ENCODE data around the gene MIPOL1. TPM values are rescaled to one million over a fixed set of nuclear protein-coding genes. Genes with fewer than 3 reads are reported as not detected.
A peak's percentile ranks its signal among the peaks of the same experiment; 100 is the strongest.
"Not testable (repeated sequence)": the region's sequence is repeated elsewhere in the genome, so short reads cannot be mapped to it uniquely, and the experiment has no call there.

Gene MIPOL1
- total RNA-seq, 1 donor from 2014 or later = 18.4 TPM

GRCh38 chr14:37185670-37186069, 12.1 kb upstream of the MIPOL1 start:
- H3K4me1 ChIP-seq = no peaks in the 10 kb centered on the region
- H3K27me3 Mint-ChIP-seq (ENCODE audit: insufficient read depth, low read depth) = peaks cover 4% of the 10 kb centered on the region
- no peaks in the 10 kb centered on the region for H3K27me3 ChIP-seq
- H3K4me3 ChIP-seq = no peak overlapping the region
- no peaks in the 10 kb centered on the region for H4K20me1 ChIP-seq (ENCODE audit: low read depth)
- H2AFZ ChIP-seq (replicated peaks) = no peak overlapping the region
- no peak overlapping the region for H3K27ac Mint-ChIP-seq
- no peaks in the 10 kb centered on the region for H3F3A ChIP-seq (ENCODE audit: low read depth)
- no peaks in the 10 kb centered on the region for H3K36me3 ChIP-seq
- H3K4me2 ChIP-seq = no peak overlapping the region
- no peak overlapping the region for H3K4me3 Mint-ChIP-seq
- H3K36me3 Mint-ChIP-seq = peaks cover 2% of the 10 kb centered on the region
- no peak for DNase-seq (ENCODE audit: low spot score)
- no peaks in the 10 kb centered on the region for H3K4me1 Mint-ChIP-seq
- peaks cover 2% of the 10 kb centered on the region for H3K9me3 Mint-ChIP-seq
- TF ChIP-seq EZH2phosphoT487 (IDR thresholded peaks at IDR 0.05) (no peak), CTCF (IDR thresholded peaks at IDR 0.05) (no peak), EZH2 (IDR thresholded peaks at IDR 0.05) (no peak)
- no peak overlapping the region for H3K27ac ChIP-seq
- no peak overlapping the region for H3K9ac ChIP-seq
- no peaks in the 10 kb centered on the region for H3K9me3 ChIP-seq (ENCODE audit: low read depth)
- H3K79me2 ChIP-seq (ENCODE audit: low read depth) = no peaks in the 10 kb centered on the region

- no peaks in the 10 kb centered on the region for H3K4me1 ChIP-seq
- H3K27me3 ChIP-seq = no peaks in the 10 kb centered on the region
- no peak overlapping the region for H3K9ac ChIP-seq
- H3K4me1 Mint-ChIP-seq = no peaks in the 10 kb centered on the region
- TF ChIP-seq EZH2phosphoT487 (IDR thresholded peaks at IDR 0.05) (no peak), EZH2 (IDR thresholded peaks at IDR 0.05) (no peak), CTCF (IDR thresholded peaks at IDR 0.05) (no peak)
- no peaks in the 10 kb centered on the region for H3K36me3 ChIP-seq
- H3K4me3 ChIP-seq = no peak overlapping the region
- H3K27ac Mint-ChIP-seq = no peak overlapping the region
- peaks cover 2% of the 10 kb centered on the region for H3K36me3 Mint-ChIP-seq
- H3K9me3 ChIP-seq (ENCODE audit: low read depth) = no peaks in the 10 kb centered on the region
- no peak overlapping the region for H3K4me2 ChIP-seq
- no peak for DNase-seq (ENCODE audit: low spot score)
- peaks cover 6% of the 10 kb centered on the region for H3K27me3 Mint-ChIP-seq (ENCODE audit: insufficient read depth, low read depth)
- no peaks in the 10 kb centered on the region for H3F3A ChIP-seq (ENCODE audit: low read depth)
- no peaks in the 10 kb centered on the region for H4K20me1 ChIP-seq (ENCODE audit: low read depth)
- peaks cover 4% of the 10 kb centered on the region for H3K9me3 Mint-ChIP-seq
- no peak overlapping the region for H3K4me3 Mint-ChIP-seq
- H2AFZ ChIP-seq (replicated peaks) = no peak overlapping the region
- no peak overlapping the region for H3K27ac ChIP-seq
- H3K79me2 ChIP-seq (ENCODE audit: low read depth) = no peaks in the 10 kb centered on the region
These were observed 10.9 kb upstream of the MIPOL1 start for GRCh38 chr14:37186865-37187264.

GRCh38 chr14:37187294-37187693, 10.4 kb upstream of the MIPOL1 start:
- Histone ChIP-seq H4K20me1 (ENCODE audit: low read depth) (no peaks in the 10 kb centered on the region), H3K4me1 (no peaks in the 10 kb centered on the region), H3K9me3 (ENCODE audit: low read depth) (no peaks in the 10 kb centered on the region), H3F3A (ENCODE audit: low read depth) (no peaks in the 10 kb centered on the region), H3K9ac (no peak overlapping the region), H3K27ac (no peak overlapping the region), H3K4me2 (no peak overlapping the region), H3K79me2 (ENCODE audit: low read depth) (no peaks in the 10 kb centered on the region), H3K36me3 (no peaks in the 10 kb centered on the region), H2AFZ (replicated peaks) (no peak overlapping the region), H3K4me3 (no peak overlapping the region), H3K27me3 (no peaks in the 10 kb centered on the region)
- Mint-ChIP-seq H3K4me1 (no peaks in the 10 kb centered on the region), H3K27ac (no peak overlapping the region), H3K9me3 (peaks cover 4% of the 10 kb centered on the region), H3K27me3 (ENCODE audit: insufficient read depth, low read depth) (peaks cover 9% of the 10 kb centered on the region), H3K4me3 (no peak overlapping the region), H3K36me3 (peaks cover 2% of the 10 kb centered on the region)
- no peak for DNase-seq (ENCODE audit: low spot score)
- TF ChIP-seq EZH2phosphoT487 (IDR thresholded peaks at IDR 0.05) (no peak), CTCF (IDR thresholded peaks at IDR 0.05) (no peak)

- not testable (repeated sequence) for H3K9me3 ChIP-seq (ENCODE audit: low read depth); H3K79me2 ChIP-seq (ENCODE audit: low read depth); H3K9me3 Mint-ChIP-seq; H3K4me3 ChIP-seq; H4K20me1 ChIP-seq (ENCODE audit: low read depth); H3K4me1 Mint-ChIP-seq; H3K4me3 Mint-ChIP-seq; H3K36me3 ChIP-seq; H3F3A ChIP-seq (ENCODE audit: low read depth); H3K9ac ChIP-seq; H3K4me2 ChIP-seq; H3K27me3 ChIP-seq; H3K36me3 Mint-ChIP-seq; H3K27ac ChIP-seq; H3K4me1 ChIP-seq; H3K27ac Mint-ChIP-seq; DNase-seq (ENCODE audit: low spot score); H3K27me3 Mint-ChIP-seq (ENCODE audit: insufficient read depth, low read depth)
- peak overlapping the region; percentile 80 for H2AFZ ChIP-seq (replicated peaks)
These were observed 9.7 kb upstream of the MIPOL1 start for GRCh38 chr14:37187840-37188577.

- not testable (repeated sequence) for H3K4me3 Mint-ChIP-seq
These were observed 8.0 kb upstream of the MIPOL1 start for GRCh38 chr14:37189733-37190132.

More at GRCh38 chr14:37189733-37190132, 8.0 kb upstream of the MIPOL1 start:
- H3K4me2 ChIP-seq; H2AFZ ChIP-seq (replicated peaks); H3K36me3 ChIP-seq; H3K36me3 Mint-ChIP-seq; DNase-seq (ENCODE audit: low spot score); H3K9me3 Mint-ChIP-seq; H3K79me2 ChIP-seq (ENCODE audit: low read depth); H3K4me1 ChIP-seq; H3K4me3 ChIP-seq; H3K9me3 ChIP-seq (ENCODE audit: low read depth); H3K9ac ChIP-seq; H3K27me3 ChIP-seq; H3K27ac Mint-ChIP-seq; H4K20me1 ChIP-seq (ENCODE audit: low read depth); H3K27me3 Mint-ChIP-seq (ENCODE audit: insufficient read depth, low read depth); H3K27ac ChIP-seq; H3K4me1 Mint-ChIP-seq; H3F3A ChIP-seq (ENCODE audit: low read depth): not testable (repeated sequence)
